GM23338 (cell line): ENCODE results near the gene OR2G2. TPM values are rescaled to one million over a fixed set of nuclear protein-coding genes. Genes with fewer than 3 reads are reported as not detected.

Experiments used
- CREB1 ChIP-seq: fragments of 250-450 bp; sonication (Bioruptor Pico); IDR thresholded peaks from 2 replicates; pipeline ENCODE4 v1.5.0; 2020; ENCODE audit warnings: low read depth, mild to moderate bottlenecking, moderate library complexity
- EZH2 ChIP-seq: fragments of 200-600 bp; sonication (generic); IDR thresholded peaks from one replicate; pipeline ENCODE4 v1.8.0; 2017; ENCODE audit warnings: antibody characterized with exemption, mild to moderate bottlenecking, low read depth; ENCODE audit not compliant: unreplicated experiment
- JUNB ChIP-seq: IDR thresholded peaks from one replicate; pipeline ENCODE4 v1.6.1; 2016; ENCODE audit warnings: antibody characterized with exemption; ENCODE audit not compliant: unreplicated experiment
- REST ChIP-seq: IDR thresholded peaks from one replicate; pipeline ENCODE4 v1.6.1; 2018; ENCODE audit warnings: antibody characterized with exemption; ENCODE audit not compliant: unreplicated experiment
- STAT1 ChIP-seq: IDR thresholded peaks from one replicate; pipeline ENCODE4 v1.6.1; 2016; ENCODE audit warnings: antibody characterized with exemption; ENCODE audit not compliant: unreplicated experiment
- ZNF114 ChIP-seq: fragments of 250-450 bp; sonication (Bioruptor Pico); IDR thresholded peaks from 2 replicates; pipeline ENCODE4 v1.5.0; 2020; ENCODE audit warnings: mild to moderate bottlenecking, moderate library complexity
- ZNF462 ChIP-seq: fragments of 250-450 bp; sonication (Bioruptor Pico); IDR thresholded peaks from 2 replicates; pipeline ENCODE4 v1.5.0; 2020; ENCODE audit warnings: mild to moderate bottlenecking, moderate library complexity
- polyA plus RNA-seq: library from polyadenylated mRNA; unstranded; fragments of >200 nt; fragmentation: Nextera tagmentation; extraction: Ambion mirVana; gene quantifications from 2 replicates; pipeline ENCODE4 v1.2.1, GENCODE V29; 2016
- total RNA-seq: library from RNA; depleted of rRNA; stranded (reverse); fragments of >200 nt; shearing (Covaris generic); gene quantifications from 2 replicates; pipeline ENCODE4 v1.2.3, GENCODE V29; 2014

OR2G2 gene
- total and polyA plus RNA-seq, 2 experiments from 2014 or later = not detected

GRCh38 chr1:247542811-247543210 is 45.3 kb upstream of the OR2G2 start (continued):
- TF ChIP-seq ZNF462 (no peak), JUNB (no peak), STAT1 (no peak), EZH2 (no peak), REST (no peak), ZNF114 (no peak), CREB1 (CRISPR knock-in tag) (no peak)
